Fibroblast of villous mesenchyme (primary cell): ENCODE data around the gene PTPRA. TPM values are rescaled to one million over a fixed set of nuclear protein-coding genes. Genes with fewer than 3 reads are reported as not detected.
"Not testable (repeated sequence)": the region's sequence is repeated elsewhere in the genome, so short reads cannot be mapped to it uniquely, and the experiment has no call there.

ENCODE experiments used
- DNase-seq: peaks from one replicate; pipeline ENCODE4 v3.0.0-alpha.2; 2010; ENCODE audit warnings: low read depth
- H3K4me3 ChIP-seq: 2 replicates; pipeline ENCODE4 v1.5.1; 2011; ENCODE audit warnings: low read depth, mild to moderate bottlenecking, low read length
- CTCF ChIP-seq: IDR thresholded peaks from 2 replicates; pipeline ENCODE4 v1.5.1; 2012; ENCODE audit warnings: low read depth, mild to moderate bottlenecking, low read length; ENCODE audit not compliant: insufficient read depth
- total RNA-seq: library from RNA; depleted of rRNA; stranded (reverse); fragments of >200 nt; gene quantifications from 2 replicates; pipeline ENCODE4 v1.2.3, GENCODE V29; 2012

Gene PTPRA
- total RNA-seq, 1 donor, result 41.5 TPM

- TF ChIP-seq CTCF, result no peak
- no peak for DNase-seq
- no peak overlapping the region for H3K4me3 ChIP-seq
Measured at GRCh38 chr20:3068986-3069900, 196.0 kb downstream of the PTPRA start.

DNA sequence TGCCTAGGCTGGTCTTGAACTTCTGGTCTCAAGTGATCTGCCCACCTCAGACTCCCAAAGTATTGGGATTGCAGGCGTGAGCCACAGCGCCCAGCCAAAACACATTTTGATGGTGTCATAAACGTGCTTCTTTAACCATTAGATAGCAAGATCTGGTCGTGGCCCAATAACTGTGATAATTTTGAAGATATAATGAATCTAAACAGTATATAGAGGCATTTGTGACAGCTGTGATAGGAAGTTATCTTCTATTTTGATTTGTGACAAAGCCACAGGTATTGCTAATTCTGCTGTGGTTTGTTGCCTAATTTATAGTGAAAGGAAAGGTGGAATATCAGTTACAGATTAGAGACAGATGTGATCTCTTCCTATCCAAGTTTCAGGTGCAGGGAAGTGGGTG, 197.4 kb downstream of the PTPRA start:
- no peak for TF ChIP-seq CTCF
- no peak overlapping the region for H3K4me3 ChIP-seq
- no peak for DNase-seq

GRCh38 chr20:3071266-3071609, 198.0 kb downstream of the PTPRA start:
- no peak for DNase-seq
- no peak for TF ChIP-seq CTCF

DNA sequence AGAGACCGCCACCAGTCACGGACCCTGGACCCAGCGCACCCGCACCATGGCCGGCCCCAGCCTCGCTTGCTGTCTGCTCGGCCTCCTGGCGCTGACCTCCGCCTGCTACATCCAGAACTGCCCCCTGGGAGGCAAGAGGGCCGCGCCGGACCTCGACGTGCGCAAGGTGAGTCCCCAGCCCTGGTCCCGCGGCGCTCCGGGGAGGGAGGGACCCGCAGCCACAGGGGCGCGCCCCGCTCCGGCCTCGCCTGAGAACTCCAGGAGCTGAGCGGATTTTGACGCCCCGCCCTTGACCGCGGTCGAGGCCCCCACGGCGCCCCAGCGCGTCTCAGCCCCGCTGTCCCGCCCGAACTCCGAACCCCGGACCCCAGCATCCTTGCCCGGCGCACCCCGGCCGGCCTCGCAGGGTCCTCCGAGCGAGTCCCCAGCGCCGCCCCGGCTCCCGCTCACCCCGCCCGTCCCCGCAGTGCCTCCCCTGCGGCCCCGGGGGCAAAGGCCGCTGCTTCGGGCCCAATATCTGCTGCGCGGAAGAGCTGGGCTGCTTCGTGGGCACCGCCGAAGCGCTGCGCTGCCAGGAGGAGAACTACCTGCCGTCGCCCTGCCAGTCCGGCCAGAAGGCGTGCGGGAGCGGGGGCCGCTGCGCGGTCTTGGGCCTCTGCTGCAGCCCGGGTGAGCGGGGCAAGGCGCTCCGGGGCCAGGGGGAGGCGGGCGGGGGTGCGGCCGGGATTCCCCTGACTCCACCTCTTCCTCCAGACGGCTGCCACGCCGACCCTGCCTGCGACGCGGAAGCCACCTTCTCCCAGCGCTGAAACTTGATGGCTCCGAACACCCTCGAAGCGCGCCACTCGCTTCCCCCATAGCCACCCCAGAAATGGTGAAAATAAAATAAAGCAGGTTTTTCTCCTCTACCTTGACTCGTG, 198.6 kb downstream of the PTPRA start, which contains the start of gene OXT:
Gene OXT, plus strand, starts transcription at position 11 of the 920 bp plus-strand sequence. Its CDS starts 36 bp downstream, at position 47.
- no peak for TF ChIP-seq CTCF
- no peak for DNase-seq
- peak within 1 kb of the TSS; percentile 45 for H3K4me3 ChIP-seq

More at GRCh38 chr20:3071266-3071609, 198.0 kb downstream of the PTPRA start:
- H3K4me3 ChIP-seq, result peak overlapping the region; percentile 45

GRCh38 chr20:3072530-3073250, 199.4 kb downstream of the PTPRA start:
- no peak overlapping the region for H3K4me3 ChIP-seq
- no peak for DNase-seq
- no peak for TF ChIP-seq CTCF

- not testable (repeated sequence) for DNase-seq, H3K4me3 ChIP-seq
Measured at GRCh38 chr20:3073251-3073643, 200.0 kb downstream of the PTPRA start.

- TF ChIP-seq CTCF, result no peak
- DNase-seq, result no peak
- H3K4me3 ChIP-seq, result no peak overlapping the region
Measured at GRCh38 chr20:3074812-3075211, 201.5 kb downstream of the PTPRA start.

- DNase-seq, result not testable (repeated sequence)
Measured at GRCh38 chr20:3075315-3075714, 202.0 kb downstream of the PTPRA start.

More at GRCh38 chr20:3075315-3075714, 202.0 kb downstream of the PTPRA start:
- H3K4me3 ChIP-seq, result not testable (repeated sequence)
